Liver (tissue), 9 donors: Measurements from ENCODE around the gene CAPZB. TPM values are rescaled to one million over a fixed set of nuclear protein-coding genes. Genes with fewer than 3 reads are reported as not detected.

Source experiments
- DNase-seq: peaks from one replicate; pipeline ENCODE4 v3.0.0-alpha.2; 2017; ENCODE audit warnings: low spot score
- H3K27ac ChIP-seq, 2 donors: one replicate each; pipeline ENCODE4 v1.7.0; 2013; ENCODE audit warnings: inconsistent platforms in 2 of 2, low read length in 2 of 2, control low read depth in 1 of 2, low read depth in 1 of 2, mild to moderate bottlenecking in 1 of 2
- H3K27me3 ChIP-seq, 4 donors: one replicate each; pipeline versions ENCODE4 v1.6.1 to v1.7.0; 2013; ENCODE audit warnings: low read length in 3 of 4, inconsistent platforms in 1 of 4, mild to moderate bottlenecking in 1 of 4, moderate library complexity in 1 of 4; ENCODE audit not compliant: control insufficient read depth in 4 of 4, insufficient read depth in 4 of 4
- H3K36me3 ChIP-seq, 4 donors: one replicate each; pipeline versions ENCODE4 v1.6.1 to v1.7.0; 2013; ENCODE audit warnings: low read length in 3 of 4, mild to moderate bottlenecking in 3 of 4, low read depth in 1 of 4, moderate library complexity in 1 of 4; ENCODE audit not compliant: control insufficient read depth in 4 of 4, insufficient read depth in 3 of 4
- H3K4me1 ChIP-seq, 4 donors: one replicate each; pipeline versions ENCODE4 v1.6.1 to v1.7.0; 2013; ENCODE audit warnings: low read length in 3 of 4, mild to moderate bottlenecking in 3 of 4, moderate library complexity in 1 of 4; ENCODE audit not compliant: control insufficient read depth in 4 of 4, insufficient read depth in 4 of 4
- H3K4me3 ChIP-seq, 3 donors: one replicate each; pipeline versions ENCODE4 v1.6.1 to v1.7.0; 2013; ENCODE audit warnings: low read length in 3 of 3, control low read depth in 1 of 3, low read depth in 1 of 3, mild to moderate bottlenecking in 1 of 3
- H3K9ac ChIP-seq, 2 donors: one replicate each; pipeline ENCODE4 v1.7.0; 2013; ENCODE audit warnings: low read length in 2 of 2, mild to moderate bottlenecking in 2 of 2, moderate library complexity in 2 of 2, control low read depth in 1 of 2, low read depth in 1 of 2
- H3K9me3 ChIP-seq, 4 donors: one replicate each; pipeline versions ENCODE4 v1.6.1 to v1.7.0; 2013; ENCODE audit warnings: low read length in 3 of 4; ENCODE audit not compliant: control insufficient read depth in 4 of 4
- ATF3 ChIP-seq: IDR thresholded peaks from 2 replicates; pipeline ENCODE4 v1.6.1; 2016; ENCODE audit warnings: antibody characterized with exemption
- CTCF ChIP-seq: fragments of 150-350 bp; IDR thresholded peaks from 2 replicates; pipeline ENCODE4 v1.5.1; 2017; ENCODE audit warnings: improper control_type of control experiment, low read depth, low read length; ENCODE audit not compliant: missing input control
- FOXA1 ChIP-seq: IDR thresholded peaks from 2 replicates; pipeline ENCODE4 v1.6.1; 2016; ENCODE audit warnings: antibody characterized with exemption
- FOXA2 ChIP-seq: IDR thresholded peaks from 2 replicates; pipeline ENCODE4 v1.6.1; 2016; ENCODE audit warnings: antibody characterized with exemption
- GABPA ChIP-seq, 2 donors: IDR thresholded peaks in 1 of 2; conservative IDR thresholded peaks in 1 of 2; 2 replicates each; pipeline ENCODE4 v1.6.1; 2016; ENCODE audit warnings: antibody characterized with exemption in 2 of 2, mild to moderate bottlenecking in 1 of 2, moderate library complexity in 1 of 2
- HNF4A ChIP-seq, 2 donors: conservative IDR thresholded peaks; 2 replicates each; pipeline ENCODE4 v1.6.1; 2016; ENCODE audit warnings: antibody characterized with exemption in 2 of 2, mild to moderate bottlenecking in 2 of 2
- JUND ChIP-seq, 2 donors: IDR thresholded peaks; 2 replicates each; pipeline ENCODE4 v1.6.1; 2016; ENCODE audit warnings: antibody characterized with exemption in 2 of 2
- NR2F2 ChIP-seq: IDR thresholded peaks from 2 replicates; pipeline ENCODE4 v1.6.1; 2016; ENCODE audit warnings: antibody characterized with exemption
- RAD21 ChIP-seq, 2 donors: IDR thresholded peaks; 2 replicates each; pipeline ENCODE4 v1.6.1; 2016; ENCODE audit warnings: antibody characterized with exemption in 2 of 2, mild to moderate bottlenecking in 2 of 2
- SP1 ChIP-seq: IDR thresholded peaks from 2 replicates; pipeline ENCODE4 v1.6.1; 2018; ENCODE audit warnings: antibody characterized with exemption, mild to moderate bottlenecking
- TAF1 ChIP-seq: conservative IDR thresholded peaks from 2 replicates; pipeline ENCODE4 v1.6.1; 2016; ENCODE audit warnings: antibody characterized with exemption, mild to moderate bottlenecking
- YY1 ChIP-seq: IDR thresholded peaks from 2 replicates; pipeline ENCODE4 v1.6.1; 2016; ENCODE audit warnings: antibody characterized with exemption, mild to moderate bottlenecking
- WGBS: extraction: QIAGEN DNeasy Blood & Tissue Kit; methylation state at CpG from one replicate; pipeline ENCODE4 v1.1.7; 2013; 5-methylcytosine and 5-hydroxymethylcytosine counted together
- polyA plus RNA-seq, 2 donors: library from polyadenylated mRNA; stranded (reverse) in 1 of 2; unstranded in 1 of 2; fragments of 200-250 nt in 1 of 2; fragments of >200 nt in 1 of 2; fragmentation: Nextera tagmentation in 1 of 2; extraction: Ambion mirVana in 1 of 2; gene quantifications; one replicate each; pipeline versions ENCODE4 v1.2.1 to v1.2.3, GENCODE V29; 2013 to 2015
- total RNA-seq, 2 donors: library from RNA; depleted of rRNA; stranded (reverse); fragments of >200 nt; gene quantifications; one replicate each; pipeline ENCODE4 v1.2.3, GENCODE V29; 2014
- TF ChIP-seq, protein P1 (sequence below): IDR thresholded peaks from 2 replicates; pipeline ENCODE4 v1.6.1; 2016; ENCODE audit warnings: antibody characterized with exemption
- TF ChIP-seq, protein P2 (sequence below): IDR thresholded peaks from 2 replicates; pipeline ENCODE4 v1.6.1; 2016; ENCODE audit warnings: antibody characterized with exemption
- donor health status: healthy.
- donor health status: healthy.
- donor health status: healthy.
- donor health status: healthy.
- donor health status: healthy.

The CAPZB gene
- total and polyA plus RNA-seq, 4 donors = 38.3 to 98.9 (median 51.1) TPM

DNA sequence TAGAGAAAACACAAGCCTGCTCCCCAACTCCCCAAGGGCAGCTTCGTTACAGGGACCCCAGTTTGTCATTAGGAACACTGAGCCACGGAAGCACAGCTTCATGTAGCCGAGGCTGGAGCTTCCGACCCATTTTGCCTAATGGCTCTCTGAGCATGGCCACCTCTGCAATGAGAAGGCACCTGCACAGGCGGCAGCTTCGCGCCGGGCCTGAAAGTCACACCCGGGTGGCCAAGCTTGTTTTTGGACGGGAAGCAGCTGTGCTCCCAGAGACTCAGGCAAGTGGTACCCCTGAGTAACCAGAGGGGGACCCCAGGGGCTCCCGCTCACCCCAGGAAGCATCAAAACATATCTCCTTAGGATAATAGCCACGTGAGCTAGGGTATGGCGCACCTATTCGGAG is 92.3 kb downstream of the CAPZB start:
- DNase-seq = no peak
- H3K27ac ChIP-seq = no peak overlapping the region
- 92% methylated on average over 14 of the region's 14 CpGs for WGBS

GRCh38 chr1:19392221-19392620 is 93.1 kb downstream of the CAPZB start:
- Histone ChIP-seq H3K9ac (no peak overlapping the region), H3K27me3 (no peaks in the 10 kb centered on the region), H3K9me3 (no peaks in the 10 kb centered on the region), H3K4me1 (peaks cover 0 to 13% (median 6%) of the 10 kb centered on the region in 4 donors), H3K36me3 (peaks cover 0 to 2% (median 0%) of the 10 kb centered on the region in 4 donors), H3K27ac (no peak overlapping the region), H3K4me3 (no peak overlapping the region)
- TF ChIP-seq ATF3 (no peak), SP1 (no peak), YY1 (no peak), FOXA2 (no peak), GABPA (IDR thresholded peaks at IDR 0.05 in 1 of 2, conservative IDR thresholded peaks at IDR 0.05 in 1 of 2) (no peak), NR2F2 (no peak)
- TF ChIP-seq, protein P1, sequence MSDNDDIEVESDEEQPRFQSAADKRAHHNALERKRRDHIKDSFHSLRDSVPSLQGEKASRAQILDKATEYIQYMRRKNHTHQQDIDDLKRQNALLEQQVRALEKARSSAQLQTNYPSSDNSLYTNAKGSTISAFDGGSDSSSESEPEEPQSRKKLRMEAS = no peak
- TF ChIP-seq, protein P2, sequence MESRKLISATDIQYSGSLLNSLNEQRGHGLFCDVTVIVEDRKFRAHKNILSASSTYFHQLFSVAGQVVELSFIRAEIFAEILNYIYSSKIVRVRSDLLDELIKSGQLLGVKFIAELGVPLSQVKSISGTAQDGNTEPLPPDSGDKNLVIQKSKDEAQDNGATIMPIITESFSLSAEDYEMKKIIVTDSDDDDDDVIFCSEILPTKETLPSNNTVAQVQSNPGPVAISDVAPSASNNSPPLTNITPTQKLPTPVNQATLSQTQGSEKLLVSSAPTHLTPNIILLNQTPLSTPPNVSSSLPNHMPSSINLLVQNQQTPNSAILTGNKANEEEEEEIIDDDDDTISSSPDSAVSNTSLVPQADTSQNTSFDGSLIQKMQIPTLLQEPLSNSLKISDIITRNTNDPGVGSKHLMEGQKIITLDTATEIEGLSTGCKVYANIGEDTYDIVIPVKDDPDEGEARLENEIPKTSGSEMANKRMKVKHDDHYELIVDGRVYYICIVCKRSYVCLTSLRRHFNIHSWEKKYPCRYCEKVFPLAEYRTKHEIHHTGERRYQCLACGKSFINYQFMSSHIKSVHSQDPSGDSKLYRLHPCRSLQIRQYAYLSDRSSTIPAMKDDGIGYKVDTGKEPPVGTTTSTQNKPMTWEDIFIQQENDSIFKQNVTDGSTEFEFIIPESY = no peak
- 91% methylated on average over 9 of the region's 9 CpGs for WGBS
- no peak for DNase-seq

More for the DNA sequence above, 92.3 kb downstream of the CAPZB start:
- TF ChIP-seq RAD21 (IDR thresholded peaks at IDR 0.05) (no peak), JUND (IDR thresholded peaks at IDR 0.05) (no peak), NR2F2 (no peak), HNF4A (conservative IDR thresholded peaks at IDR 0.05) (no peak)
- Histone ChIP-seq H3K9me3 (no peaks in the 10 kb centered on the region), H3K27me3 (no peaks in the 10 kb centered on the region), H3K36me3 (peaks cover 0 to 2% (median 0%) of the 10 kb centered on the region in 4 donors), H3K9ac (no peak overlapping the region), H3K4me1 (peaks cover 0 to 5% (median 0%) of the 10 kb centered on the region in 4 donors), H3K4me3 (no peak overlapping the region)

GRCh38 chr1:19391596-19391981 is 93.8 kb downstream of the CAPZB start:
- no peak for DNase-seq
- H3K4me3 ChIP-seq = no peak overlapping the region

More at GRCh38 chr1:19391596-19391981, 93.8 kb downstream of the CAPZB start:
- Histone ChIP-seq H3K4me1 (peaks cover 0 to 19% (median 12%) of the 10 kb centered on the region in 4 donors), H3K9me3 (no peaks in the 10 kb centered on the region), H3K36me3 (peaks cover 0 to 2% (median 0%) of the 10 kb centered on the region in 4 donors), H3K9ac (no peak overlapping the region), H3K27ac (peak overlapping the region in 1 of 2 donors; percentile 9), H3K27me3 (no peaks in the 10 kb centered on the region)
- no peak for TF ChIP-seq JUND (IDR thresholded peaks at IDR 0.05)
- no peak for TF ChIP-seq TAF1
- TF ChIP-seq HNF4A (conservative IDR thresholded peaks at IDR 0.05) = no peak
- TF ChIP-seq SP1 = no peak
- no peak for TF ChIP-seq FOXA1
- TF ChIP-seq FOXA2 = no peak
- no peak for TF ChIP-seq CTCF
- no peak for TF ChIP-seq NR2F2
- no peak for TF ChIP-seq RAD21 (IDR thresholded peaks at IDR 0.05)
- 52% methylated on average over 10 of the region's 10 CpGs for WGBS
